K562 (cell line): ENCODE data around the gene SCAMP3. TPM values are rescaled to one million over a fixed set of nuclear protein-coding genes. Genes with fewer than 3 reads are reported as not detected.

Experiments
- ARID4B ChIP-seq: sonication (generic); formaldehyde crosslinking; IDR thresholded peaks from 2 replicates; pipeline ENCODE4 v1.8.0; 2022; ENCODE audit warnings: mild to moderate bottlenecking, missing genetic modification reagents
- CBX5 ChIP-seq: IDR thresholded peaks from 2 replicates; pipeline ENCODE4 v1.6.1; 2014; ENCODE audit warnings: low read depth, borderline replicate concordance
- CXXC5 ChIP-seq: fragments of 250-450 bp; sonication (Bioruptor Pico); IDR thresholded peaks from 2 replicates; pipeline ENCODE4 v1.8.0; 2022; ENCODE audit warnings: inconsistent platforms, mild to moderate bottlenecking, moderate library complexity
- HMG20B ChIP-seq: fragments of 250-450 bp; sonication (Bioruptor Pico); IDR thresholded peaks from 2 replicates; pipeline ENCODE4 v1.5.0; 2021; ENCODE audit warnings: mild to moderate bottlenecking
- SMARCC2 ChIP-seq: fragments of 450-650 bp; IDR thresholded peaks from 2 replicates; pipeline ENCODE4 v1.6.1; 2017; ENCODE audit warnings: antibody characterized with exemption, moderate library complexity, mild to moderate bottlenecking, low read depth
- TFAP4 ChIP-seq: sonication (generic); formaldehyde crosslinking; IDR thresholded peaks from 2 replicates; pipeline ENCODE4 v1.8.0; 2022; ENCODE audit warnings: missing genetic modification reagents, mild to moderate bottlenecking, moderate library complexity, borderline replicate concordance
- ZNF449 ChIP-seq: fragments of 250-450 bp; sonication (Bioruptor Pico); IDR thresholded peaks from 2 replicates; pipeline ENCODE4 v1.8.0; 2022; ENCODE audit warnings: moderate library complexity, mild to moderate bottlenecking, inconsistent platforms
- polyA plus RNA-seq, 8 experiments: library from polyadenylated mRNA; depleted of rRNA in 4 of 8; stranded (reverse) in 5 of 8; unstranded in 3 of 8; fragments of >200 nt; fragmentation: Nextera tagmentation in 2 of 8; fragmentation: Illumina TruSeq in 1 of 8; extraction: Ambion mirVana in 2 of 8; extraction: Trizol in 1 of 8; gene quantifications; 2 replicates each; pipeline versions ENCODE4 v1.2.1 to v1.2.3, GENCODE V29; 2011 to 2014; ENCODE audit warnings: inconsistent platforms in 1 of 8, missing spikeins in 1 of 8
- total RNA-seq, 7 experiments: library from RNA; depleted of rRNA in 6 of 7; stranded (reverse); fragments of >200 nt in 6 of 7; fragmentation: Illumina TruSeq in 2 of 7; extraction: Trizol in 2 of 7; gene quantifications; 2 replicates each; pipeline versions ENCODE4 v1.2.1 to v1.2.3, GENCODE V29; 2011 to 2021; ENCODE audit warnings: low replicate concordance in 1 of 7
- TF ChIP-seq, protein P1 (sequence below): fragments of 250-450 bp; sonication (Bioruptor Pico); IDR thresholded peaks from 2 replicates; pipeline ENCODE4 v1.4.0; 2020; ENCODE audit warnings: mild to moderate bottlenecking, moderate library complexity
- TF ChIP-seq, protein P2 (sequence below), 3 experiments: IDR thresholded peaks in 2 of 3; conservative IDR thresholded peaks in 1 of 3; 2 replicates each; pipeline ENCODE4 v1.5.1; 2011 to 2012; ENCODE audit warnings: low read length in 3 of 3, mild to moderate bottlenecking in 3 of 3, control low read depth in 2 of 3, improper control_type of control experiment in 1 of 3, inconsistent platforms in 1 of 3, low read depth in 1 of 3, mixed read lengths in 1 of 3, moderate library complexity in 1 of 3; ENCODE audit not compliant: insufficient read depth in 2 of 3
- TF ChIP-seq, protein P3 (sequence below): fragments of 250-450 bp; sonication (Bioruptor Pico); IDR thresholded peaks from 2 replicates; pipeline ENCODE4 v1.4.0; 2020; ENCODE audit warnings: mild to moderate bottlenecking, moderate library complexity, borderline replicate concordance
- TF ChIP-seq, protein P4 (sequence below): fragments of 450-650 bp; IDR thresholded peaks from 2 replicates; pipeline ENCODE4 v1.6.1; 2016; ENCODE audit warnings: borderline replicate concordance

Gene SCAMP3
- total and polyA plus RNA-seq, 9 of the 15 experiments (the other 6 are each of a cell fraction or from before 2014, with no cell fraction given), result 14.2 to 131 (median 86.1) TPM

GRCh38 chr1:155226910-155227260, 35.3 kb downstream of the SCAMP3 start (continued):
- TF ChIP-seq, protein P1, sequence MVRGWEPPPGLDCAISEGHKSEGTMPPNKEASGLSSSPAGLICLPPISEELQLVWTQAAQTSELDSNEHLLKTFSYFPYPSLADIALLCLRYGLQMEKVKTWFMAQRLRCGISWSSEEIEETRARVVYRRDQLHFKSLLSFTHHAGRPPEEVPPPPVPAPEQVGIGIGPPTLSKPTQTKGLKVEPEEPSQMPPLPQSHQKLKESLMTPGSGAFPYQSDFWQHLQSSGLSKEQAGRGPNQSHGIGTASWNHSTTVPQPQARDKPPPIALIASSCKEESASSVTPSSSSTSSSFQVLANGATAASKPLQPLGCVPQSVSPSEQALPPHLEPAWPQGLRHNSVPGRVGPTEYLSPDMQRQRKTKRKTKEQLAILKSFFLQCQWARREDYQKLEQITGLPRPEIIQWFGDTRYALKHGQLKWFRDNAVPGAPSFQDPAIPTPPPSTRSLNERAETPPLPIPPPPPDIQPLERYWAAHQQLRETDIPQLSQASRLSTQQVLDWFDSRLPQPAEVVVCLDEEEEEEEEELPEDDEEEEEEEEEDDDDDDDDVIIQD (CRISPR knock-in tag), result no peak
- TF ChIP-seq, protein P2, sequence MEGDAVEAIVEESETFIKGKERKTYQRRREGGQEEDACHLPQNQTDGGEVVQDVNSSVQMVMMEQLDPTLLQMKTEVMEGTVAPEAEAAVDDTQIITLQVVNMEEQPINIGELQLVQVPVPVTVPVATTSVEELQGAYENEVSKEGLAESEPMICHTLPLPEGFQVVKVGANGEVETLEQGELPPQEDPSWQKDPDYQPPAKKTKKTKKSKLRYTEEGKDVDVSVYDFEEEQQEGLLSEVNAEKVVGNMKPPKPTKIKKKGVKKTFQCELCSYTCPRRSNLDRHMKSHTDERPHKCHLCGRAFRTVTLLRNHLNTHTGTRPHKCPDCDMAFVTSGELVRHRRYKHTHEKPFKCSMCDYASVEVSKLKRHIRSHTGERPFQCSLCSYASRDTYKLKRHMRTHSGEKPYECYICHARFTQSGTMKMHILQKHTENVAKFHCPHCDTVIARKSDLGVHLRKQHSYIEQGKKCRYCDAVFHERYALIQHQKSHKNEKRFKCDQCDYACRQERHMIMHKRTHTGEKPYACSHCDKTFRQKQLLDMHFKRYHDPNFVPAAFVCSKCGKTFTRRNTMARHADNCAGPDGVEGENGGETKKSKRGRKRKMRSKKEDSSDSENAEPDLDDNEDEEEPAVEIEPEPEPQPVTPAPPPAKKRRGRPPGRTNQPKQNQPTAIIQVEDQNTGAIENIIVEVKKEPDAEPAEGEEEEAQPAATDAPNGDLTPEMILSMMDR (IDR thresholded peaks at IDR 0.05 in 2 of 3, conservative IDR thresholded peaks at IDR 0.05 in 1 of 3; ENCODE audit: insufficient read depth in 2 of 3, low read depth in 1 of 3, low read length in 3 of 3), result peak in 1 of 3 experiments; percentile 37; a peak in 1 of 6 replicates
- TF ChIP-seq TFAP4 (CRISPR knock-in tag) (peak; percentile 55; the same call in 1 of the 2 replicates), SMARCC2 (0 out of 2 replicates have a peak, but pooled peaks have one; percentile 37), ZNF449 (CRISPR knock-in tag) (no peak), CXXC5 (peak; percentile 73), HMG20B (0 out of 2 replicates have a peak, but pooled peaks have one; percentile 30), CBX5 (no peak), ARID4B (CRISPR knock-in tag) (0 out of 2 replicates have a peak, but pooled peaks have one; percentile 42)
- TF ChIP-seq, protein P3, sequence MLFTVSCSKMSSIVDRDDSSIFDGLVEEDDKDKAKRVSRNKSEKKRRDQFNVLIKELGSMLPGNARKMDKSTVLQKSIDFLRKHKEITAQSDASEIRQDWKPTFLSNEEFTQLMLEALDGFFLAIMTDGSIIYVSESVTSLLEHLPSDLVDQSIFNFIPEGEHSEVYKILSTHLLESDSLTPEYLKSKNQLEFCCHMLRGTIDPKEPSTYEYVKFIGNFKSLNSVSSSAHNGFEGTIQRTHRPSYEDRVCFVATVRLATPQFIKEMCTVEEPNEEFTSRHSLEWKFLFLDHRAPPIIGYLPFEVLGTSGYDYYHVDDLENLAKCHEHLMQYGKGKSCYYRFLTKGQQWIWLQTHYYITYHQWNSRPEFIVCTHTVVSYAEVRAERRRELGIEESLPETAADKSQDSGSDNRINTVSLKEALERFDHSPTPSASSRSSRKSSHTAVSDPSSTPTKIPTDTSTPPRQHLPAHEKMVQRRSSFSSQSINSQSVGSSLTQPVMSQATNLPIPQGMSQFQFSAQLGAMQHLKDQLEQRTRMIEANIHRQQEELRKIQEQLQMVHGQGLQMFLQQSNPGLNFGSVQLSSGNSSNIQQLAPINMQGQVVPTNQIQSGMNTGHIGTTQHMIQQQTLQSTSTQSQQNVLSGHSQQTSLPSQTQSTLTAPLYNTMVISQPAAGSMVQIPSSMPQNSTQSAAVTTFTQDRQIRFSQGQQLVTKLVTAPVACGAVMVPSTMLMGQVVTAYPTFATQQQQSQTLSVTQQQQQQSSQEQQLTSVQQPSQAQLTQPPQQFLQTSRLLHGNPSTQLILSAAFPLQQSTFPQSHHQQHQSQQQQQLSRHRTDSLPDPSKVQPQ (CRISPR knock-in tag), result no peak
- TF ChIP-seq, protein P4, sequence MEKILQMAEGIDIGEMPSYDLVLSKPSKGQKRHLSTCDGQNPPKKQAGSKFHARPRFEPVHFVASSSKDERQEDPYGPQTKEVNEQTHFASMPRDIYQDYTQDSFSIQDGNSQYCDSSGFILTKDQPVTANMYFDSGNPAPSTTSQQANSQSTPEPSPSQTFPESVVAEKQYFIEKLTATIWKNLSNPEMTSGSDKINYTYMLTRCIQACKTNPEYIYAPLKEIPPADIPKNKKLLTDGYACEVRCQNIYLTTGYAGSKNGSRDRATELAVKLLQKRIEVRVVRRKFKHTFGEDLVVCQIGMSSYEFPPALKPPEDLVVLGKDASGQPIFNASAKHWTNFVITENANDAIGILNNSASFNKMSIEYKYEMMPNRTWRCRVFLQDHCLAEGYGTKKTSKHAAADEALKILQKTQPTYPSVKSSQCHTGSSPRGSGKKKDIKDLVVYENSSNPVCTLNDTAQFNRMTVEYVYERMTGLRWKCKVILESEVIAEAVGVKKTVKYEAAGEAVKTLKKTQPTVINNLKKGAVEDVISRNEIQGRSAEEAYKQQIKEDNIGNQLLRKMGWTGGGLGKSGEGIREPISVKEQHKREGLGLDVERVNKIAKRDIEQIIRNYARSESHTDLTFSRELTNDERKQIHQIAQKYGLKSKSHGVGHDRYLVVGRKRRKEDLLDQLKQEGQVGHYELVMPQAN, result peak; percentile 79; the same call in 1 of the 2 replicates
